ENCODE data around the gene TLK1.

TLK1 gene

DNA sequence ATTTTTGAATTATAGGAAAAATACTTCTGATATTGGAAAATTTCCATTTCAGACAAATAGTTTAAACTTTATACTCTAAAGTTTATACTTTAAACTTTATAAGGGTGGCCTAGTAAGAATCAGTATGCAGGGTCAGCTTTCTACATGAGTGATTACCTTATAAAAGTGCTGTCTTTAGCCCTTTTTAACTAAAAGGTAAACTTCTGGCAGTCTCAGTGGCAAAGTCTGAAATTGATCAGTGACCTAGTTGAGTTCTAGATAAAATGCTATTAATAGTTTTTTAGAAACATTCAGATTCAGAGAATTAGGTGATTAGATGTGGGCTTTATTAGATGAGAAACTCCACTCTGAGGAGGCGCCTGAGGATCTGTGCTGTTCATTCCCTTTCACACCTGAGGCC is 216.1 kb downstream of the TLK1 start:
- TF ChIP-seq, protein P1, sequence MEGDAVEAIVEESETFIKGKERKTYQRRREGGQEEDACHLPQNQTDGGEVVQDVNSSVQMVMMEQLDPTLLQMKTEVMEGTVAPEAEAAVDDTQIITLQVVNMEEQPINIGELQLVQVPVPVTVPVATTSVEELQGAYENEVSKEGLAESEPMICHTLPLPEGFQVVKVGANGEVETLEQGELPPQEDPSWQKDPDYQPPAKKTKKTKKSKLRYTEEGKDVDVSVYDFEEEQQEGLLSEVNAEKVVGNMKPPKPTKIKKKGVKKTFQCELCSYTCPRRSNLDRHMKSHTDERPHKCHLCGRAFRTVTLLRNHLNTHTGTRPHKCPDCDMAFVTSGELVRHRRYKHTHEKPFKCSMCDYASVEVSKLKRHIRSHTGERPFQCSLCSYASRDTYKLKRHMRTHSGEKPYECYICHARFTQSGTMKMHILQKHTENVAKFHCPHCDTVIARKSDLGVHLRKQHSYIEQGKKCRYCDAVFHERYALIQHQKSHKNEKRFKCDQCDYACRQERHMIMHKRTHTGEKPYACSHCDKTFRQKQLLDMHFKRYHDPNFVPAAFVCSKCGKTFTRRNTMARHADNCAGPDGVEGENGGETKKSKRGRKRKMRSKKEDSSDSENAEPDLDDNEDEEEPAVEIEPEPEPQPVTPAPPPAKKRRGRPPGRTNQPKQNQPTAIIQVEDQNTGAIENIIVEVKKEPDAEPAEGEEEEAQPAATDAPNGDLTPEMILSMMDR (IDR thresholded peaks at IDR 0.05; ENCODE audit: low read depth, low read length, missing control alignments), result no peak
- in situ Hi-C loops (cut with HindIII; ENCODE audit: low sequenced_read_pairs), result no loop called here
- no peak overlapping the region for H3K4me3 ChIP-seq (ENCODE audit: low read depth, low read length)
- no peak for DNase-seq (ENCODE audit: low read depth)

DNA sequence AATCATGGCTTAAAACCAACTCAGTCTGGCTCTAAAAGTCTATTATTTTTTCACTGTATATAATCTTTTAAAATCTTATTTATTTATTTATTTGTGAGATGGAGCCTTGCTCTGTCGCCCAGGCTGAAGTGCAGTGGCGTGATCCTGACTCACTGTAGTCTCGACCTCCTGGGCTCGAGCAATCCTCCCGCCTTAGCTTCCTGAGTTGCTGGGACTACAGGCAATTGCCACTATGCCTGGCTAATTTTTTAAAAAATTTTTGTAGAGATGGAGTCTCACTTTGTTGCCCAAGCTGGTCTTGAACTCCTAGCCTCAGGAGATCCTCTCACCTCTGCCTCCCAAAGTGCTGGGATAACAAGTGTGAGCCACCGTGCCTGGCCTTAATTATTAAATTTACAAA is 217.1 kb downstream of the TLK1 start:
- in situ Hi-C loops (cut with HindIII; ENCODE audit: low sequenced_read_pairs), result no loop called here
- TF ChIP-seq, protein P1 (IDR thresholded peaks at IDR 0.05; ENCODE audit: low read depth, low read length, missing control alignments), result no peak
- DNase-seq (ENCODE audit: low read depth), result no peak
- no peak overlapping the region for H3K4me3 ChIP-seq (ENCODE audit: low read depth, low read length)

DNA sequence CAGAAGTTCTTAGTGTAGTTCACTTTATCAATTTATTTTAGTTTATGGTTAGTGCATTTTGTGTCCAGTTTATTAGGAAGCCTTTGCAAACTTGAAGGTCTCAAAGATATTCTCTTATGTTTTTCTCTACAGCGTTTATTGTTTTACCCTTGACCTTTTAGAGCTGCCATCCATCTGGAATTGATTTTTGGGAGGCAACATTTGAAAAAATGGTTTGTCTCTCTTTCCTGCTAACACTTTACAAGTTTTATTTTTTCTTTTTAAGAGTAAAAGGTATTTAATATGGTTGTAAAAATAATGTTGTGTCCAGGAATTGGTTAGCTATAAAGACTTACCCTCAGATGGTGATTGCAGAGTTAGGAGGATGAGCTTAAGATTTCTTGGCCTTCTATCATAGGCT is 217.7 kb downstream of the TLK1 start:
- in situ Hi-C loops (cut with HindIII; ENCODE audit: low sequenced_read_pairs), result no loop called here
- H3K4me3 ChIP-seq (ENCODE audit: low read depth, low read length), result no peak overlapping the region
- TF ChIP-seq, protein P1 (IDR thresholded peaks at IDR 0.05; ENCODE audit: low read depth, low read length, missing control alignments), result no peak
- no peak for DNase-seq (ENCODE audit: low read depth)

DNA sequence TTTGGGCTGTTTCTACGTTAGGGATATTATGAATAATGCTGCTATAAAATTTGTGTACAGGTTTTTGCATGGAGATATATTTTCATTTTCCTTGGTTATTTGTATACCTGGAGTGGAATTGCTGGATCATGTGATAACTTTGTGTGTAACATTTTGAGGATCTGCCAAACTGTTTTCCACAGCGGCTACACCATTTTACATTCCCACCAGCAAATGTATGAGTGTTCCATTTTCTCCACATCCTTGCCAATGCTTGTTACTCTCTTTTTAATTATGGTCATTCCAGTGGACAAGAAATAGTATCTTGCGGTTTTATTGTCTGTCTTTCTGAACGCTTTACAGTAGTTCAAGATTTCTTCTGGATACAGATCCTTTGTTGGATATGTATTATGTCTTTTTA is 218.1 kb downstream of the TLK1 start:
- in situ Hi-C loops (cut with HindIII; ENCODE audit: low sequenced_read_pairs), result no loop called here
- H3K4me3 ChIP-seq (ENCODE audit: low read depth, low read length), result no peak overlapping the region
- no peak for DNase-seq (ENCODE audit: low read depth)
- TF ChIP-seq, protein P1 (IDR thresholded peaks at IDR 0.05; ENCODE audit: low read depth, low read length, missing control alignments), result no peak
